Stimulated activated CD8-positive, alpha-beta memory T cell treated with anti-CD3 and anti-CD28 coated beads, Interleukin-15, amount 100 ng/mL, for 1 hour (primary cell): ENCODE results near the gene METAP1D.

ENCODE experiments used
- DNase-seq: peaks from one replicate; pipeline ENCODE4 v3.0.0-alpha.2; 2020; ENCODE audit warnings: low read depth

METAP1D gene

GRCh38 chr2:172091761-172092566, 92.2 kb downstream of the METAP1D start:
- DNase-seq: no peak

- DNase-seq: no peak
Observed at GRCh38 chr2:172092716-172093415, 93.1 kb downstream of the METAP1D start.

GRCh38 chr2:172093416-172094293, 93.9 kb downstream of the METAP1D start:
- no peak for DNase-seq

GRCh38 chr2:172094294-172095145, 94.8 kb downstream of the METAP1D start:
- no peak for DNase-seq

GRCh38 chr2:172095146-172095904, 95.6 kb downstream of the METAP1D start:
- DNase-seq: no peak

- DNase-seq: no peak
Observed at GRCh38 chr2:172095905-172096625, 96.3 kb downstream of the METAP1D start.

- no peak for DNase-seq
Observed at GRCh38 chr2:172096626-172097547, 97.1 kb downstream of the METAP1D start.

GRCh38 chr2:172097557-172098131, 97.9 kb downstream of the METAP1D start:
- no peak for DNase-seq

GRCh38 chr2:172098287-172098649, 98.5 kb downstream of the METAP1D start:
- DNase-seq: no peak

- DNase-seq: no peak
Observed at GRCh38 chr2:172098650-172099471, 99.1 kb downstream of the METAP1D start.

GRCh38 chr2:172099472-172100079, 99.8 kb downstream of the METAP1D start:
- DNase-seq: no peak

- no peak for DNase-seq
Observed at GRCh38 chr2:172100080-172100934, 100.6 kb downstream of the METAP1D start.

- no peak for DNase-seq
Observed at GRCh38 chr2:172100935-172101820, 101.4 kb downstream of the METAP1D start.

GRCh38 chr2:172101821-172102390, 102.2 kb downstream of the METAP1D start:
- no peak for DNase-seq
